Peyer's patch (tissue), 4 donors: ENCODE data around the gene CAMSAP3.

Experiments
- POLR2A ChIP-seq, 2 donors: fragments of 450-650 bp; IDR thresholded peaks; one replicate each; pipeline ENCODE4 v1.5.1; 2017; ENCODE audit warnings: antibody characterized with exemption in 2 of 2, mild to moderate bottlenecking in 2 of 2, moderate library complexity in 2 of 2
- TF ChIP-seq, protein P1 (sequence below), 6 experiments: fragments of 450-650 bp in 4 of 6; fragments of 200-600 bp in 2 of 6; sonication (generic) in 1 of 6; IDR thresholded peaks; one replicate each; pipeline ENCODE4 v1.5.1; 2017 to 2019; ENCODE audit warnings: antibody characterized with exemption in 6 of 6, mild to moderate bottlenecking in 3 of 6, moderate library complexity in 1 of 6

DNA sequence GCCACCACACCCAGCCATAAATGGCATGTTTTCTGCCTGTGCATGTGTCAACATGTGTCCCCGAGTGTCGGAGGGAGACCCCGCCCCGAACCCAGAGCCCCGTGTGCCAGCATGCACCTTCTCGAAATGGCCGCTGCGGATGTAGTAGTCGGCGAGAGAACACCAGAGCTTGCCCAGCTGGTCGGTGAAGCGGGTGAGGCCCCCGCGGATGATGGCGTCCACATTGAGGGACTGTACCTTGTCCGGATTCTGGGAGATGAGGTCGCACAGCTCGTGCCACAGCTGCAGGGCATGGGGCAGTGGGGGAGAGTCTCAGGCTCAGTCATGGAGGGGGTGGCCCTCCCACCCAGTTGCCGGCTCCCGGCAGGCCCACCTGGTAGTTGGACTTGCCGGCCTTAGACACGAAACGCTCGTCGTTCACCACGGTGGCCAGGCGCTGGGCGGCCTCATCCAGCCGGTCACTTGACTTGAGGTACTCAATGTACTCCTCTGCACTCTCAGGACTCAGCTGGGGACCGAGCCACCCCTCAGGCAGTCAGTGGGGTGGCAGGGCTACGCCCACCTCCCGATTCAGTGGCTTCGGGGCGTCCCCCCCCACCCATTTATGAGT, 30.2 kb downstream of the CAMSAP3 start:
- no peak for TF ChIP-seq POLR2A (IDR thresholded peaks at IDR 0.05)
- TF ChIP-seq, protein P1, sequence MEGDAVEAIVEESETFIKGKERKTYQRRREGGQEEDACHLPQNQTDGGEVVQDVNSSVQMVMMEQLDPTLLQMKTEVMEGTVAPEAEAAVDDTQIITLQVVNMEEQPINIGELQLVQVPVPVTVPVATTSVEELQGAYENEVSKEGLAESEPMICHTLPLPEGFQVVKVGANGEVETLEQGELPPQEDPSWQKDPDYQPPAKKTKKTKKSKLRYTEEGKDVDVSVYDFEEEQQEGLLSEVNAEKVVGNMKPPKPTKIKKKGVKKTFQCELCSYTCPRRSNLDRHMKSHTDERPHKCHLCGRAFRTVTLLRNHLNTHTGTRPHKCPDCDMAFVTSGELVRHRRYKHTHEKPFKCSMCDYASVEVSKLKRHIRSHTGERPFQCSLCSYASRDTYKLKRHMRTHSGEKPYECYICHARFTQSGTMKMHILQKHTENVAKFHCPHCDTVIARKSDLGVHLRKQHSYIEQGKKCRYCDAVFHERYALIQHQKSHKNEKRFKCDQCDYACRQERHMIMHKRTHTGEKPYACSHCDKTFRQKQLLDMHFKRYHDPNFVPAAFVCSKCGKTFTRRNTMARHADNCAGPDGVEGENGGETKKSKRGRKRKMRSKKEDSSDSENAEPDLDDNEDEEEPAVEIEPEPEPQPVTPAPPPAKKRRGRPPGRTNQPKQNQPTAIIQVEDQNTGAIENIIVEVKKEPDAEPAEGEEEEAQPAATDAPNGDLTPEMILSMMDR (IDR thresholded peaks at IDR 0.05), result no peak
